CD4-positive, alpha-beta T cell (primary cell): ENCODE measurements around the gene FAM120B. TPM values are rescaled to one million over a fixed set of nuclear protein-coding genes. Genes with fewer than 3 reads are reported as not detected.

Experiments used
- ATAC-seq: fragments of 200-7000 bp; cut with Tn5 transposase; one replicate; pipeline ENCODE4 v1.10.0; 2022; ENCODE audit warnings: mild to moderate bottlenecking; ENCODE audit not compliant: poor library complexity
- CTCF ChIA-PET: fragments of 350-600 bp; sonication (Branson Sonifier 250); formaldehyde crosslinking; loops from one replicate; lab custom pipeline; 2021; ENCODE audit warnings: antibody characterized with exemption, inconsistent platforms; lab: Charles Lee
- POLR2A ChIA-PET: fragments of 350-600 bp; sonication (Branson Sonifier 250); formaldehyde crosslinking; loops from one replicate; lab custom pipeline; 2021; ENCODE audit warnings: antibody characterized with exemption, inconsistent platforms; lab: Charles Lee
- DNase-seq, 14 experiments: peaks; one replicate each; pipeline ENCODE4 v3.0.0-alpha.2; 2013 to 2020; ENCODE audit warnings: mixed read lengths in 2 of 14
- H3K27ac ChIP-seq, 2 donors: one replicate each; pipeline versions ENCODE4 v1.5.1 to v1.7.0; 2013; ENCODE audit warnings: low read length in 2 of 2, low read depth in 1 of 2, mild to moderate bottlenecking in 1 of 2
- H3K27me3 ChIP-seq, 2 experiments: 1 replicate in 1 of 2; 2 replicates in 1 of 2; pipeline versions ENCODE4 v1.6.1 to v1.7.0; 2013; ENCODE audit warnings: low read length in 2 of 2, control low read depth in 1 of 2, mild to moderate bottlenecking in 1 of 2, moderate library complexity in 1 of 2; ENCODE audit not compliant: insufficient read depth in 2 of 2, control insufficient read depth in 1 of 2
- H3K36me3 ChIP-seq: one replicate; pipeline ENCODE4 v1.6.1; 2013; ENCODE audit warnings: low read length, control low read depth; ENCODE audit not compliant: insufficient read depth
- H3K4me1 ChIP-seq: one replicate; pipeline ENCODE4 v1.6.1; 2013; ENCODE audit warnings: low read length, control low read depth; ENCODE audit not compliant: insufficient read depth
- H3K4me3 ChIP-seq: one replicate; pipeline ENCODE4 v1.5.1; 2013; ENCODE audit warnings: mild to moderate bottlenecking, low read length, moderate library complexity
- H3K9me3 ChIP-seq, 2 experiments: 1 replicate in 1 of 2; 2 replicates in 1 of 2; pipeline versions ENCODE4 v1.6.1 to v1.7.0; 2013; ENCODE audit warnings: low read length in 2 of 2, mild to moderate bottlenecking in 2 of 2, control low read depth in 1 of 2, moderate library complexity in 1 of 2; ENCODE audit not compliant: control insufficient read depth in 1 of 2, insufficient read depth in 1 of 2
- H3K27ac Mint-ChIP-seq: one replicate; pipeline ENCODE4 v1.8.0; 2020; ENCODE audit warnings: mixed read lengths
- H3K27me3 Mint-ChIP-seq: one replicate; pipeline ENCODE4 v1.8.0; 2021; ENCODE audit warnings: mixed read lengths
- H3K36me3 Mint-ChIP-seq: one replicate; pipeline ENCODE4 v1.8.0; 2021; ENCODE audit warnings: low read depth, mixed read lengths
- H3K4me1 Mint-ChIP-seq: one replicate; pipeline ENCODE4 v1.8.0; 2021; ENCODE audit warnings: low read depth, mixed read lengths
- H3K4me3 Mint-ChIP-seq: one replicate; pipeline ENCODE4 v1.8.0; 2020; ENCODE audit warnings: mild to moderate bottlenecking, mixed read lengths
- H3K9me3 Mint-ChIP-seq: one replicate; pipeline ENCODE4 v1.8.0; 2020; ENCODE audit warnings: mixed read lengths
- CTCF ChIP-seq: fragments of 200-600 bp; IDR thresholded peaks from one replicate; pipeline ENCODE4 v1.8.0; 2022; ENCODE audit warnings: antibody characterized with exemption, mild to moderate bottlenecking
- intact Hi-C, 2 experiments: fragments of 100-400 bp; cut with DNase I in 1 of 2; cut with micrococcal nuclease in 1 of 2; formaldehyde crosslinking; loops; one replicate each; pipeline versions ENCODE4 v1.15.1 to v1.9.0; 2023 to 2025; cut with DNase I, micrococcal nuclease
- total RNA-seq, 174 experiments: library from RNA in 2 of 174; stranded (reverse) in 2 of 174; gene quantifications; one replicate each; pipeline ENCODE4 v1.2.3 and lab custom pipeline; 2021 to 2026

FAM120B gene
- total RNA-seq, 2 experiments from 2014 or later: 24.1 to 26.7 TPM

- ChIA-PET CTCF (no interaction called here), POLR2A (no interaction called here)
- peaks cover 20% of the 10 kb centered on the region for H3K4me1 Mint-ChIP-seq
- no peak overlapping the region for H3K27ac Mint-ChIP-seq
- Histone ChIP-seq H3K27ac (no peak overlapping the region), H3K4me3 (no peak overlapping the region), H3K27me3 (no peaks in the 10 kb centered on the region), H3K36me3 (no peaks in the 10 kb centered on the region), H3K9me3 (no peaks in the 10 kb centered on the region), H3K4me1 (peaks cover 11% of the 10 kb centered on the region)
- H3K27me3 Mint-ChIP-seq: no peaks in the 10 kb centered on the region
- DNase-seq (no peak), ATAC-seq (no peak)
- peaks cover 30% of the 10 kb centered on the region for H3K36me3 Mint-ChIP-seq
- no peaks in the 10 kb centered on the region for H3K9me3 Mint-ChIP-seq
- TF ChIP-seq CTCF: no peak
- intact Hi-C loops: no loop called here
- no peak overlapping the region for H3K4me3 Mint-ChIP-seq
Measured at GRCh38 chr6:170381562-170381961, 75.0 kb downstream of the FAM120B start.

- ATAC-seq (no peak), DNase-seq (no peak)
- Histone ChIP-seq H3K27ac (no peak overlapping the region), H3K9me3 (no peaks in the 10 kb centered on the region), H3K4me3 (no peak overlapping the region), H3K36me3 (peaks cover 8% of the 10 kb centered on the region), H3K27me3 (no peaks in the 10 kb centered on the region), H3K4me1 (peaks cover 5% of the 10 kb centered on the region)
- H3K27ac Mint-ChIP-seq: no peak overlapping the region
- intact Hi-C loops: no loop called here
- H3K4me3 Mint-ChIP-seq: no peak overlapping the region
- no peaks in the 10 kb centered on the region for H3K27me3 Mint-ChIP-seq
- no peak for TF ChIP-seq CTCF
- H3K36me3 Mint-ChIP-seq: peaks cover 40% of the 10 kb centered on the region
- peaks cover 13% of the 10 kb centered on the region for H3K4me1 Mint-ChIP-seq
- POLR2A ChIA-PET: no interaction called here
- no peaks in the 10 kb centered on the region for H3K9me3 Mint-ChIP-seq
- CTCF ChIA-PET: no interaction called here
Measured at GRCh38 chr6:170383466-170384035, 77.0 kb downstream of the FAM120B start.

- H3K36me3 Mint-ChIP-seq: peaks cover 59% of the 10 kb centered on the region
- no peaks in the 10 kb centered on the region for H3K9me3 Mint-ChIP-seq
- no peaks in the 10 kb centered on the region for H3K27me3 Mint-ChIP-seq
- ChIA-PET CTCF (no interaction called here), POLR2A (no interaction called here)
- ATAC-seq (no peak), DNase-seq (no peak)
- no peaks in the 10 kb centered on the region for H3K4me1 Mint-ChIP-seq
- Histone ChIP-seq H3K9me3 (no peaks in the 10 kb centered on the region), H3K27ac (no peak overlapping the region), H3K36me3 (peaks cover 20% of the 10 kb centered on the region), H3K4me3 (no peak overlapping the region), H3K27me3 (no peaks in the 10 kb centered on the region), H3K4me1 (no peaks in the 10 kb centered on the region)
- H3K27ac Mint-ChIP-seq: no peak overlapping the region
- TF ChIP-seq CTCF: no peak
- no peak overlapping the region for H3K4me3 Mint-ChIP-seq
- intact Hi-C loops: no loop called here
Measured at GRCh38 chr6:170385506-170385905, 78.9 kb downstream of the FAM120B start.
